Colonic mucosa (tissue), 4 donors: ENCODE results near the gene MCF2L. TPM values are rescaled to one million over a fixed set of nuclear protein-coding genes. Genes with fewer than 3 reads are reported as not detected.
A peak's percentile ranks its signal among the peaks of the same experiment; 100 is the strongest.
"Not testable (repeated sequence)": the region's sequence is repeated elsewhere in the genome, so short reads cannot be mapped to it uniquely, and the experiment has no call there.

Source experiments
- DNase-seq: peaks from one replicate; pipeline ENCODE4 v3.0.0-alpha.2; 2020
- H3K27ac ChIP-seq: fragments of 200-600 bp; one replicate; pipeline ENCODE4 v1.8.0; 2021
- H3K27me3 ChIP-seq: fragments of 200-600 bp; one replicate; pipeline ENCODE4 v1.8.0; 2021
- H3K36me3 ChIP-seq: fragments of 200-600 bp; one replicate; pipeline ENCODE4 v1.8.0; 2021
- H3K4me1 ChIP-seq: fragments of 200-600 bp; one replicate; pipeline ENCODE4 v1.8.0; 2021; ENCODE audit warnings: mild to moderate bottlenecking
- H3K4me3 ChIP-seq: fragments of 200-600 bp; one replicate; pipeline ENCODE4 v1.8.0; 2021
- H3K9ac ChIP-seq, 2 donors: one replicate each; pipeline ENCODE4 v1.7.0; 2013; ENCODE audit warnings: control low read depth in 2 of 2, low read depth in 2 of 2, low read length in 2 of 2
- H3K9me3 ChIP-seq: fragments of 200-600 bp; one replicate; pipeline ENCODE4 v1.8.0; 2021
- CTCF ChIP-seq: fragments of 200-600 bp; IDR thresholded peaks from one replicate; pipeline ENCODE4 v1.8.0; 2022; ENCODE audit warnings: antibody characterized with exemption, mild to moderate bottlenecking
- intact Hi-C: fragments of 100-400 bp; cut with DNase I; formaldehyde crosslinking; loops from one replicate; pipeline ENCODE4 v1.14.1; 2022
- total RNA-seq, 2 donors: library from RNA; stranded (reverse); fragmentation: NEBNext Ultra II Directional in 1 of 2; extraction: Animal tissue kit (Norgen Biotek cat#: 25700) in 1 of 2; gene quantifications; one replicate each; pipeline ENCODE4 v1.2.1, GENCODE V29; 2021
- donor health status: healthy.
- donor health status: DM: no; HTN: no; CAD: no.
- donor health status: DM: no; HTN: no; CAD: no.

MCF2L gene
- total RNA-seq, 2 donors from 2014 or later = 45.0 to 88.3 TPM

- Histone ChIP-seq H3K27ac (no peak overlapping the region), H3K4me1 (no peaks in the 10 kb centered on the region), H3K9ac (peak overlapping the region in 1 of 2 donors; percentile 43), H3K27me3 (peaks cover 18% of the 10 kb centered on the region), H3K4me3 (peak overlapping the region; percentile 35), H3K9me3 (no peaks in the 10 kb centered on the region), H3K36me3 (no peaks in the 10 kb centered on the region)
- no peak for TF ChIP-seq CTCF
- intact Hi-C loops = no loop called here
- DNase-seq = no peak
Measured at GRCh38 chr13:113110852-113111315, 141.9 kb downstream of the MCF2L start.

GRCh38 chr13:113111821-113112220, 142.8 kb downstream of the MCF2L start:
- H3K4me1 ChIP-seq, H3K4me3 ChIP-seq, DNase-seq, H3K36me3 ChIP-seq, intact Hi-C loops, H3K27ac ChIP-seq, H3K9ac ChIP-seq, H3K9me3 ChIP-seq: not testable (repeated sequence)
- peaks cover 18% of the 10 kb centered on the region for H3K27me3 ChIP-seq

GRCh38 chr13:113112475-113112874, 143.5 kb downstream of the MCF2L start:
- DNase-seq, H3K27ac ChIP-seq, H3K4me1 ChIP-seq, H3K4me3 ChIP-seq, H3K9ac ChIP-seq, H3K9me3 ChIP-seq, intact Hi-C loops, H3K36me3 ChIP-seq: not testable (repeated sequence)
- H3K27me3 ChIP-seq = peaks cover 18% of the 10 kb centered on the region

GRCh38 chr13:113112893-113113845, 144.2 kb downstream of the MCF2L start:
- H3K9me3 ChIP-seq = no peaks in the 10 kb centered on the region
- intact Hi-C loops = no loop called here

GRCh38 chr13:113113846-113114271, 144.8 kb downstream of the MCF2L start:
- Histone ChIP-seq H3K9ac (no peak overlapping the region), H3K9me3 (no peaks in the 10 kb centered on the region), H3K27ac (no peak overlapping the region), H3K4me3 (no peak overlapping the region), H3K27me3 (peaks cover 18% of the 10 kb centered on the region), H3K36me3 (no peaks in the 10 kb centered on the region), H3K4me1 (no peaks in the 10 kb centered on the region)
- DNase-seq = no peak
- no peak for TF ChIP-seq CTCF
- intact Hi-C loops = no loop called here

More at GRCh38 chr13:113112893-113113845, 144.2 kb downstream of the MCF2L start:
- no peaks in the 10 kb centered on the region for H3K36me3 ChIP-seq
- DNase-seq = no peak
- no peak overlapping the region for H3K9ac ChIP-seq
- H3K27ac ChIP-seq = no peak overlapping the region
- no peaks in the 10 kb centered on the region for H3K4me1 ChIP-seq
- no peak for TF ChIP-seq CTCF
- H3K27me3 ChIP-seq = peaks cover 18% of the 10 kb centered on the region
- H3K4me3 ChIP-seq = no peak overlapping the region

GRCh38 chr13:113114511-113115362, 145.7 kb downstream of the MCF2L start:
- no peak overlapping the region for H3K4me3 ChIP-seq
- peaks cover 14% of the 10 kb centered on the region for H3K27me3 ChIP-seq
- no peak overlapping the region for H3K9ac ChIP-seq
- no peak for TF ChIP-seq CTCF
- H3K9me3 ChIP-seq = no peaks in the 10 kb centered on the region
- no peak for DNase-seq
- intact Hi-C loops = no loop called here
- H3K27ac ChIP-seq = no peak overlapping the region
- H3K4me1 ChIP-seq = no peaks in the 10 kb centered on the region
- H3K36me3 ChIP-seq = no peaks in the 10 kb centered on the region
